A673 (cell line): Measurements from ENCODE around the gene NUDC.

Experiments used
- EZH2 ChIP-seq: fragments of 200-600 bp; sonication (generic); IDR thresholded peaks from 2 replicates; pipeline ENCODE4 v1.6.1; 2017; ENCODE audit warnings: borderline replicate concordance, low read depth, mild to moderate bottlenecking, mixed read lengths, antibody characterized with exemption, low read length; ENCODE audit not compliant: poor library complexity, severe bottlenecking
- TF ChIP-seq, protein P1 (sequence below): fragments of 300-800, 200-600 bp; sonication (generic); conservative IDR thresholded peaks from 2 replicates; pipeline ENCODE4 v1.5.1; 2017; ENCODE audit warnings: low read depth, mild to moderate bottlenecking, antibody characterized with exemption, low read length, moderate library complexity, mixed read lengths

DNA sequence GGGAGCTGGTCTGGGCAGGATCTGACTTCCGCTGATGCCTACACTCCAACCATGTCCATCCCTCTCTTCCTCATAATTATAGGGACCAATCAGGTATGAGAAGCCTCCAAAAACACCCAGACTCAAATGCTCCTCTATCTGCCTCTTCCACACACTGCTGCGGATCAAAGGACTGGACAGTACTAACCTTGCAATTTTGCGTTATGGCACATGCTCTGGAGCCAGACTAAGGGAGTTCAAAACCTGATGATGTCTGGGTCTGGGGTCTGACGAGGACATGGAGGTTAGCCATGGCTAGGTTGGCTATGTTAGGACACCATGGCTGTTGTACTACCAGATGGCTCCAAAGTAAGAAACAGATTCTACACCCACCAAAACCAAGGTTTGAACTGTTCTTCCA, 41.8 kb upstream of the NUDC start:
- TF ChIP-seq, protein P1, sequence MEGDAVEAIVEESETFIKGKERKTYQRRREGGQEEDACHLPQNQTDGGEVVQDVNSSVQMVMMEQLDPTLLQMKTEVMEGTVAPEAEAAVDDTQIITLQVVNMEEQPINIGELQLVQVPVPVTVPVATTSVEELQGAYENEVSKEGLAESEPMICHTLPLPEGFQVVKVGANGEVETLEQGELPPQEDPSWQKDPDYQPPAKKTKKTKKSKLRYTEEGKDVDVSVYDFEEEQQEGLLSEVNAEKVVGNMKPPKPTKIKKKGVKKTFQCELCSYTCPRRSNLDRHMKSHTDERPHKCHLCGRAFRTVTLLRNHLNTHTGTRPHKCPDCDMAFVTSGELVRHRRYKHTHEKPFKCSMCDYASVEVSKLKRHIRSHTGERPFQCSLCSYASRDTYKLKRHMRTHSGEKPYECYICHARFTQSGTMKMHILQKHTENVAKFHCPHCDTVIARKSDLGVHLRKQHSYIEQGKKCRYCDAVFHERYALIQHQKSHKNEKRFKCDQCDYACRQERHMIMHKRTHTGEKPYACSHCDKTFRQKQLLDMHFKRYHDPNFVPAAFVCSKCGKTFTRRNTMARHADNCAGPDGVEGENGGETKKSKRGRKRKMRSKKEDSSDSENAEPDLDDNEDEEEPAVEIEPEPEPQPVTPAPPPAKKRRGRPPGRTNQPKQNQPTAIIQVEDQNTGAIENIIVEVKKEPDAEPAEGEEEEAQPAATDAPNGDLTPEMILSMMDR: no peak
- no peak for TF ChIP-seq EZH2
